GM11168 (cell line): ENCODE results near the gene NBL1.
"Not testable (repeated sequence)": the region's sequence is repeated elsewhere in the genome, so short reads cannot be mapped to it uniquely, and the experiment has no call there.

Source experiments
- in situ Hi-C: fragments of 300-500 bp; cut with MboI; formaldehyde crosslinking; loops from one replicate; pipeline ENCODE4 v1.12.0; 2022; ENCODE audit warnings: low sequenced_read_pairs; ENCODE audit not compliant: unreplicated experiment

NBL1 gene

GRCh38 chr1:19621274-19621950 lies 22.7 kb upstream of the NBL1 start:
- in situ Hi-C loops, result no loop called here

GRCh38 chr1:19622204-19622603 lies 21.9 kb upstream of the NBL1 start:
- in situ Hi-C loops, result no loop called here

GRCh38 chr1:19623523-19623922 lies 20.6 kb upstream of the NBL1 start:
- in situ Hi-C loops, result no loop called here

GRCh38 chr1:19625291-19625937 lies 18.7 kb upstream of the NBL1 start:
- in situ Hi-C loops, result no loop called here

GRCh38 chr1:19628879-19629278 lies 15.2 kb upstream of the NBL1 start:
- in situ Hi-C loops, result no loop called here

GRCh38 chr1:19629357-19629756 lies 14.8 kb upstream of the NBL1 start:
- in situ Hi-C loops, result no loop called here

- in situ Hi-C loops, result not testable (repeated sequence)
Measured at GRCh38 chr1:19630192-19630591, 13.9 kb upstream of the NBL1 start.

GRCh38 chr1:19630720-19631395 lies 13.3 kb upstream of the NBL1 start:
- in situ Hi-C loops, result no loop called here

- in situ Hi-C loops, result no loop called here
Measured at GRCh38 chr1:19632211-19632610, 11.9 kb upstream of the NBL1 start.

GRCh38 chr1:19633106-19633505 lies 11.0 kb upstream of the NBL1 start:
- in situ Hi-C loops, result no loop called here

- in situ Hi-C loops, result not testable (repeated sequence)
Measured at GRCh38 chr1:19635064-19635463, 9.0 kb upstream of the NBL1 start.

GRCh38 chr1:19635646-19636045 lies 8.5 kb upstream of the NBL1 start:
- in situ Hi-C loops, result no loop called here

GRCh38 chr1:19636065-19636464 lies 8.0 kb upstream of the NBL1 start:
- in situ Hi-C loops, result no loop called here

GRCh38 chr1:19636749-19637148 lies 7.4 kb upstream of the NBL1 start:
- in situ Hi-C loops, result not testable (repeated sequence)

GRCh38 chr1:19637606-19638005 lies 6.5 kb upstream of the NBL1 start:
- in situ Hi-C loops, result no loop called here

- in situ Hi-C loops, result not testable (repeated sequence)
Measured at GRCh38 chr1:19639228-19639627, 4.9 kb upstream of the NBL1 start.

GRCh38 chr1:19639999-19640362 lies 4.1 kb upstream of the NBL1 start:
- in situ Hi-C loops, result no loop called here

- in situ Hi-C loops, result no loop called here
Measured at GRCh38 chr1:19640363-19641316, 3.5 kb upstream of the NBL1 start.

GRCh38 chr1:19643121-19643520 lies 990 bp upstream of the NBL1 start:
- in situ Hi-C loops, result no loop called here

GRCh38 chr1:19644395-19644680 lies 227 bp downstream of the NBL1 start:
- in situ Hi-C loops, result no loop called here
